Karpas-422 (cell line): ENCODE measurements around the gene LPP. TPM values are rescaled to one million over a fixed set of nuclear protein-coding genes. Genes with fewer than 3 reads are reported as not detected.
A peak's percentile ranks its signal among the peaks of the same experiment; 100 is the strongest.
"Not testable (repeated sequence)": the region's sequence is repeated elsewhere in the genome, so short reads cannot be mapped to it uniquely, and the experiment has no call there.

Experiments
- DNase-seq: peaks from one replicate; pipeline ENCODE4 v3.0.0-alpha.2; 2015
- H2AFZ ChIP-seq: fragments of 200-600 bp; sonication (generic); 2 replicates; pipeline ENCODE4 v1.6.1; 2014; ENCODE audit warnings: antibody characterized with exemption, low read length, mixed read lengths
- H3K27ac ChIP-seq: fragments of 200-600 bp; sonication (generic); 2 replicates; pipeline ENCODE4 v1.5.1; 2014; ENCODE audit warnings: mild to moderate bottlenecking, low read length, moderate library complexity
- H3K27me3 ChIP-seq: fragments of 200-600 bp; sonication (generic); 2 replicates; pipeline ENCODE4 v1.6.1; 2014; ENCODE audit warnings: low read length, mixed read lengths
- H3K36me3 ChIP-seq: fragments of 200-600 bp; sonication (generic); 2 replicates; pipeline ENCODE4 v1.6.1; 2014; ENCODE audit warnings: low read length, mixed read lengths; ENCODE audit not compliant: insufficient read depth
- H3K4me1 ChIP-seq: fragments of 200-600 bp; sonication (generic); 2 replicates; pipeline ENCODE4 v1.6.1; 2014; ENCODE audit warnings: mild to moderate bottlenecking, low read length, mixed read lengths
- H3K4me2 ChIP-seq: fragments of 200-600 bp; sonication (generic); 2 replicates; pipeline ENCODE4 v1.6.1; 2014; ENCODE audit warnings: low read length, low read depth, mild to moderate bottlenecking; ENCODE audit not compliant: poor library complexity, severe bottlenecking
- H3K4me3 ChIP-seq: fragments of 200-600 bp; sonication (generic); 2 replicates; pipeline ENCODE4 v1.5.1; 2014; ENCODE audit warnings: mild to moderate bottlenecking, antibody characterized with exemption, low read length, mixed read lengths
- H3K79me2 ChIP-seq: fragments of 200-600 bp; sonication (generic); 2 replicates; pipeline ENCODE4 v1.6.1; 2014; ENCODE audit warnings: mild to moderate bottlenecking, low read length, mixed read lengths
- H3K9ac ChIP-seq: fragments of 200-600 bp; sonication (generic); 2 replicates; pipeline ENCODE4 v1.6.0; 2014; ENCODE audit warnings: low read length
- H3K9me2 ChIP-seq: fragments of 200-600 bp; sonication (generic), shearing (Covaris generic); replicated peaks from 2 replicates; pipeline ENCODE4 v1.6.0; 2014; ENCODE audit warnings: mild to moderate bottlenecking, low read length, moderate library complexity; ENCODE audit not compliant: insufficient read depth
- H3K9me3 ChIP-seq: fragments of 300-700, 200-600 bp; sonication (generic); 2 replicates; pipeline ENCODE4 v1.6.1; 2014; ENCODE audit warnings: low read length, mixed read lengths
- H4K20me1 ChIP-seq: fragments of 200-600 bp; sonication (generic); 2 replicates; pipeline ENCODE4 v1.6.1; 2014; ENCODE audit warnings: mild to moderate bottlenecking, antibody characterized with exemption, low read length, low read depth; ENCODE audit not compliant: insufficient read depth
- total RNA-seq: library from RNA; depleted of rRNA; stranded (reverse); fragments of >200 nt; shearing (Covaris generic); gene quantifications from 2 replicates; pipeline ENCODE4 v1.2.3, GENCODE V29; 2014; ENCODE audit warnings: low replicate concordance

LPP gene
- total RNA-seq, 1 experiment from 2014 or later = 88.5 TPM

- not testable (repeated sequence) for H3K4me3 ChIP-seq, H3K9me3 ChIP-seq, H3K9ac ChIP-seq, DNase-seq, H3K4me2 ChIP-seq, H3K27me3 ChIP-seq, H3K4me1 ChIP-seq, H3K9me2 ChIP-seq, H3K36me3 ChIP-seq, H3K79me2 ChIP-seq, H4K20me1 ChIP-seq
- peak overlapping the region; percentile 22; the same call in 1 of the 2 replicates for H3K27ac ChIP-seq
- H2AFZ ChIP-seq = peak overlapping the region; percentile 6
Measured at GRCh38 chr3:188131023-188131422, 22.9 kb upstream of the LPP start.

GRCh38 chr3:188133219-188133618 is 20.7 kb upstream of the LPP start:
- Histone ChIP-seq H3K36me3 (no peaks in the 10 kb centered on the region; the same call in 1 of the 2 replicates), H3K9me3 (no peaks in the 10 kb centered on the region), H3K27ac (no peak overlapping the region), H3K4me1 (peaks cover 18% of the 10 kb centered on the region), H3K9me2 (no peaks in the 10 kb centered on the region), H4K20me1 (no peaks in the 10 kb centered on the region), H2AFZ (no peak overlapping the region), H3K4me2 (no peak overlapping the region), H3K27me3 (no peaks in the 10 kb centered on the region), H3K9ac (no peak overlapping the region), H3K4me3 (no peak overlapping the region), H3K79me2 (no peaks in the 10 kb centered on the region)
- no peak for DNase-seq

- no peak for DNase-seq
- Histone ChIP-seq H3K4me2 (no peak overlapping the region), H3K9me2 (no peaks in the 10 kb centered on the region), H3K36me3 (no peaks in the 10 kb centered on the region; the same call in 1 of the 2 replicates), H3K4me1 (peaks cover 20% of the 10 kb centered on the region), H3K79me2 (no peaks in the 10 kb centered on the region), H3K9ac (no peak overlapping the region), H3K4me3 (no peak overlapping the region), H2AFZ (no peak overlapping the region), H3K27me3 (no peaks in the 10 kb centered on the region), H3K27ac (no peak overlapping the region), H3K9me3 (no peaks in the 10 kb centered on the region), H4K20me1 (no peaks in the 10 kb centered on the region)
Measured at GRCh38 chr3:188133646-188134045, 20.3 kb upstream of the LPP start.

- Histone ChIP-seq H3K4me2 (no peak overlapping the region), H3K27me3 (no peaks in the 10 kb centered on the region), H3K9me3 (no peaks in the 10 kb centered on the region), H3K79me2 (no peaks in the 10 kb centered on the region), H3K36me3 (no peaks in the 10 kb centered on the region; the same call in 1 of the 2 replicates), H4K20me1 (no peaks in the 10 kb centered on the region), H2AFZ (no peak overlapping the region), H3K4me1 (peaks cover 23% of the 10 kb centered on the region), H3K27ac (no peak overlapping the region), H3K4me3 (no peak overlapping the region), H3K9ac (no peak overlapping the region), H3K9me2 (no peaks in the 10 kb centered on the region)
- DNase-seq = no peak
Measured at GRCh38 chr3:188134079-188134478, 19.9 kb upstream of the LPP start.

GRCh38 chr3:188134856-188135255 is 19.1 kb upstream of the LPP start:
- DNase-seq = no peak
- no peaks in the 10 kb centered on the region for H4K20me1 ChIP-seq
- no peaks in the 10 kb centered on the region for H3K9me2 ChIP-seq
- H2AFZ ChIP-seq = no peak overlapping the region
- no peaks in the 10 kb centered on the region for H3K27me3 ChIP-seq
- H3K79me2 ChIP-seq = no peaks in the 10 kb centered on the region
- no peak overlapping the region for H3K4me3 ChIP-seq
- no peaks in the 10 kb centered on the region; the same call in 1 of the 2 replicates for H3K36me3 ChIP-seq
- H3K9me3 ChIP-seq = no peaks in the 10 kb centered on the region
- H3K27ac ChIP-seq = no peak overlapping the region
- H3K9ac ChIP-seq = no peak overlapping the region
- no peak overlapping the region for H3K4me2 ChIP-seq
- peaks cover 23% of the 10 kb centered on the region for H3K4me1 ChIP-seq

GRCh38 chr3:188135271-188135670 is 18.7 kb upstream of the LPP start:
- no peaks in the 10 kb centered on the region for H3K9me3 ChIP-seq
- H3K27ac ChIP-seq = no peak overlapping the region
- no peaks in the 10 kb centered on the region for H3K79me2 ChIP-seq
- H2AFZ ChIP-seq = no peak overlapping the region
- no peaks in the 10 kb centered on the region for H3K9me2 ChIP-seq
- H3K4me2 ChIP-seq = no peak overlapping the region
- DNase-seq = no peak
- no peaks in the 10 kb centered on the region; the same call in 1 of the 2 replicates for H3K36me3 ChIP-seq
- no peaks in the 10 kb centered on the region for H4K20me1 ChIP-seq
- no peaks in the 10 kb centered on the region for H3K27me3 ChIP-seq
- H3K4me3 ChIP-seq = no peak overlapping the region
- no peak overlapping the region for H3K9ac ChIP-seq
- peaks cover 23% of the 10 kb centered on the region for H3K4me1 ChIP-seq

- Histone ChIP-seq H3K27ac (0 out of 2 replicates have a peak overlapping the region, but pooled peaks have one; percentile 20), H3K4me3 (no peak overlapping the region), H3K9me3 (no peaks in the 10 kb centered on the region), H2AFZ (peak overlapping the region; percentile 84), H3K79me2 (no peaks in the 10 kb centered on the region), H3K9ac (no peak overlapping the region), H3K9me2 (no peaks in the 10 kb centered on the region), H3K4me1 (peaks cover 13% of the 10 kb centered on the region), H3K36me3 (no peaks in the 10 kb centered on the region; the same call in 1 of the 2 replicates), H3K4me2 (peak overlapping the region; percentile 38), H4K20me1 (no peaks in the 10 kb centered on the region), H3K27me3 (no peaks in the 10 kb centered on the region)
- DNase-seq = peak; percentile 57
Measured at GRCh38 chr3:188137051-188137450, 16.9 kb upstream of the LPP start.

GRCh38 chr3:188139466-188139865 is 14.5 kb upstream of the LPP start:
- H3K4me2 ChIP-seq = no peak overlapping the region
- H2AFZ ChIP-seq = no peak overlapping the region
- DNase-seq = no peak
- H3K36me3 ChIP-seq = no peaks in the 10 kb centered on the region
- no peaks in the 10 kb centered on the region for H4K20me1 ChIP-seq
- H3K27me3 ChIP-seq = no peaks in the 10 kb centered on the region
- no peak overlapping the region for H3K9ac ChIP-seq
- no peaks in the 10 kb centered on the region for H3K9me3 ChIP-seq
- peaks cover 13% of the 10 kb centered on the region for H3K4me1 ChIP-seq
- no peaks in the 10 kb centered on the region for H3K9me2 ChIP-seq
- no peaks in the 10 kb centered on the region for H3K79me2 ChIP-seq
- H3K4me3 ChIP-seq = no peak overlapping the region
- no peak overlapping the region for H3K27ac ChIP-seq

- Histone ChIP-seq H2AFZ (no peak overlapping the region), H3K9me3 (peaks cover 7% of the 10 kb centered on the region; the same call in 1 of the 2 replicates), H3K79me2 (no peaks in the 10 kb centered on the region), H3K9ac (no peak overlapping the region), H3K27ac (no peak overlapping the region), H3K9me2 (no peaks in the 10 kb centered on the region), H3K4me2 (no peak overlapping the region), H3K36me3 (no peaks in the 10 kb centered on the region), H3K27me3 (no peaks in the 10 kb centered on the region), H3K4me1 (peaks cover 15% of the 10 kb centered on the region), H4K20me1 (no peaks in the 10 kb centered on the region), H3K4me3 (no peak overlapping the region)
- DNase-seq = no peak
Measured at GRCh38 chr3:188146219-188146618, 7.7 kb upstream of the LPP start.
